ELF-1 (cell line): Measurements from ENCODE around the gene CALCB.

Experiments
- DNase-seq: peaks from one replicate; pipeline ENCODE4 v3.0.0-alpha.2; 2016; ENCODE audit warnings: low read depth, low spot score

CALCB gene

GRCh38 chr11:15074206-15075161 lies 1.1 kb downstream of the CALCB start:
- peak; percentile 97 for DNase-seq

GRCh38 chr11:15075162-15075526 lies 1.8 kb downstream of the CALCB start:
- DNase-seq, result no peak

DNA sequence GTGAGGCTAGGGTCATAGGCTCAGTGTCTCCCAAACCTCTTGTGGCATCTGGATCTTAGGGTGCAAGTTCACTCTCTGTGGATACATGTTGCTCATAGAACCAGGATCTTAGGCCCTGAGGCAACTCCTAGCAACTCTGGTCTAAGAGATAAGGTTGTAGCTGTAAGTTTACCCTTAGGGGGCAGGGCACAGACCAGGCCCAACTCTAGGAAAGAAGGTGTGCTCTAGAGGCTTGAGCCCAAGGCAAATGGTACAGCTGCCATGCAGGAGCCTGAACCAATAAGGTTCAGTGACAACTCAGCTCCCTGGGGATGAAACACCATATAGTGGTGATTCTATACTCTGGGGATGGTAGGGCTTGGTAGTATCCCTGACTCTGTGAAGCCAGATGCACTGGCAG lies 17.8 kb downstream of the CALCB start:
- no peak for DNase-seq

DNA sequence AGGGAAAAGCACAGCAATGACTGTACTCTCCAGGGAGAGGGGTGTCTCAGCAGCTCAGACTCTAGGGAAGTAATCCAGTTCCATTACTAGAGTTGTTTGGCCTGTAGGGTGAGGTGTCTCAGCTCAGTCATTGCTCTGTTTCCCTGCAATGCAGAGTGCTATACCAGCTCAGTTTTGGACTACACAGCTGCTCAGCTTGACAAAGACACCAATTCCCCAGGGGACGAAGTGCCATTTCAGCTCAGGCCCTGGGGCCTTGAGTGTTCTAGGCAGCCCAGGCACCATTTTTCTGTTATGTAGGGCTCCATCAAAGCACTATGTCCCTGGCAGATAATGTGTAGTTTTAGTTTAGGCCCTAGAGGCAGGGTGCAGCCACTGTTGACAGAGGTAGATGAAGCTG lies 18.2 kb downstream of the CALCB start:
- DNase-seq, result no peak

- no peak for DNase-seq
These were observed 20.0 kb downstream of the CALCB start for GRCh38 chr11:15093432-15093831.

- DNase-seq, result no peak
These were observed 22.4 kb downstream of the CALCB start for GRCh38 chr11:15095736-15096228.

- no peak for DNase-seq
These were observed 24.0 kb downstream of the CALCB start for GRCh38 chr11:15097411-15097810.

DNA sequence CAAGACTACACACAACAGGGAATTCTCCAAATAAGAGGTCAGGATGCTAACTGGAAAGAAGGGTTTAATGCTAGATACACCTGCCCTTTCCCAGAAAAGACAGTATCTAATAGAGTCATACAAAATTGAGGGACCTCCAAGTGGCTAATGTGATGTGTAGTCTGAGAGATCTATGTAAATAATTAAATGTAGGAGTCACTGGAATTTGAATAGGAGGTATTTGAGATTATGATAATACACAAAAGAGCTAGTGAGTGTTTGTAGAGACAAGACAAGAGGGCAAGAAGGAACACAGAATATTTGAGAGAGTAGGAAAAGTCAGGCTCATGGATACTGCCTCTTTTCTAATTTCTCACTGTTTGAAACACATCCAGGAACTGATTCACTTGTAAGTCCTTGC lies 25.9 kb downstream of the CALCB start:
- no peak for DNase-seq

GRCh38 chr11:15101072-15101709 lies 27.8 kb downstream of the CALCB start:
- DNase-seq, result peak; percentile 79

- DNase-seq, result no peak
These were observed 30.8 kb downstream of the CALCB start for GRCh38 chr11:15104166-15104565.

DNA sequence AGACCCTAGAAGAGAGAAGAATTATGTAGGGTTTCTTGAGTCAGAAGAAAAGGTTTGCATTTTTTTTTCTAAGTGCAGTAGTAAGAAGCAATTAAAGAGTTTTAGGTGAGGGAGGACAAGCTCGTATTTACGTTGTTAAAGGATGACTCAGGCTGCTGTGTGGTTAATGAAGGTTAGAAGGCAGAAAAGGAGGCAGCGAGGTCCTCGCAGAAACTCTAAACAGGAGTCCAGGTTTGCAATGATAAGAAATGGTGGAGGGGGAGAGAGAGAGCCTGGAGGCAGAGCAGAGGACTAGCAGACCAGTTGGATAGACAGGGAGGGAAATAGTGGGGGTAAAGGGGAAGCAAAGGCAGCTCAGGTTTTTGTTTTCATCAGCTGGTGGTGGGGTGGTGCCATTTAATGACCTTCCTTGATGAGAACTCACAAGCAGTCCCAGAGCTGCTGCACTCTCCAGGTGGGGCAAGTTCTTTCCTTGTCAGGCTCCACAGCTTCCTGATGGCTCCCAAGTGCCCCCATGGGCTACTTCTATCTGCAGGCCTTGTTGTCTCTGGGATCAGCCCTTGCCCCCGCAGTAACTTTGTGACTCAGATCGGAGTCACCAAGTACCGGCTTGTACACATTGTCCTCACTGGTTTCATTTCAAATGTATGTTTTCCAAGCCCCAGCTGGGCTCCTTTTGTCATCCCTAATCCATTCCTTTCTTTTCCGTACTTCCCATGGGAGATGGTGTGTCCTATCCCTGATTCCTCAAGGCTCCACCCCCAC lies 33.0 kb downstream of the CALCB start:
- no peak for DNase-seq

DNA sequence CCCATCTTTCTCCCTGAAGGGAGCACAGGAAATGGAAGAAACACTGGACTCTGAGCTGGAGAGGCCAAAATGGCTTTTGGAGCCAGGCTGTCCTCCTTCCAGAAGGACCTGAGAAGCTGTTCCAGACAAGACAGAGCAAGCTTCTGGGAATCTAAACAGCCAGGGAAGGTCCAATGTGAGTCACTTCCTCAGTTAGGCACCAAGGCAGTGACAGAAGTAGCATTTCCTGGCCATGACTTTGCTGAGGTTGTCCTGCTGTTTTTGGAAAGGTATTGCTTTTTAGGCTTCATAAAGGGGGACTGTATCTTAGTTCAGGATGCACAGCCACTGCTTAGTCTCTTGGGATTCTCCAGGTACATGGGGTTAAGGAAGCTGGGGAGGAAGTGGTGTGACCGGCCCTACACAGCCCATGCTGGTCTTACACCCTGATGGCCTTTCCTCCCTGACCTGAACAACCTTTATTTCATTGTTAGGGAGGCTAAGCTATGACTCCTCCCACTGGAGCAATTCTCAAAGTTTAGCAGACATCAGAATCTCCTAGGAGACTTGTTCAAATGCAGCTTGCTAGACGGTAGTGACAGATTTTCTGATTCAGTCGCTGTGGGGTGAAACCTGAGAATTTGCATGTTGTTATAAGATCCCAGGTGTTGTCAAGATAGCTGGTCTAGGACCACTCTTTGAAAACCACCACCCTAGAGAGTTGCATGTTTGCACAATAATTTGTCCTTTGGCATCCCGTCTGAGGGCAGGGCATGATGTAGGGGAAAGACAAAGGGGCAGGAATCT lies 34.5 kb downstream of the CALCB start:
- DNase-seq, result no peak

GRCh38 chr11:15108592-15109130 lies 35.3 kb downstream of the CALCB start:
- no peak for DNase-seq

DNA sequence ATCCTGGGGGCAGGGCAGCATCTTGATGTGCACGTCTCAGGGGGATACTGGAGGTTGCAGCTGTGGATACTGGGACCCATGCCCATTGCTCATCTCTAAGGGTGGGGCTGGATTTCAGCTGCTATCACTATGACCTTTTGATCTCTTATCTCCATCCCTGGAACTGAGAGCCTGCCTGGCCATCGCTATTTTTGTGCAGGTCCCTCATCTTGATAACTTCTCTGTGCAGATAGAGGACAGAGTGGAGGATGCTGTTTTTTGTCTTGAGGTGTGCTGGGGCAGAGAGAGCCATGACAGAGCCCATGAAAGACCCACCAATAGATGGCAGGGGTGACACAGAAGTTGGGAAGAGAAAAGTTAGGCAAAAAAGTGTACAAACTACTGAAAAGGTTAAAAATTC lies 36.2 kb downstream of the CALCB start:
- DNase-seq, result no peak

GRCh38 chr11:15111215-15111614 lies 37.8 kb downstream of the CALCB start:
- no peak for DNase-seq

DNA sequence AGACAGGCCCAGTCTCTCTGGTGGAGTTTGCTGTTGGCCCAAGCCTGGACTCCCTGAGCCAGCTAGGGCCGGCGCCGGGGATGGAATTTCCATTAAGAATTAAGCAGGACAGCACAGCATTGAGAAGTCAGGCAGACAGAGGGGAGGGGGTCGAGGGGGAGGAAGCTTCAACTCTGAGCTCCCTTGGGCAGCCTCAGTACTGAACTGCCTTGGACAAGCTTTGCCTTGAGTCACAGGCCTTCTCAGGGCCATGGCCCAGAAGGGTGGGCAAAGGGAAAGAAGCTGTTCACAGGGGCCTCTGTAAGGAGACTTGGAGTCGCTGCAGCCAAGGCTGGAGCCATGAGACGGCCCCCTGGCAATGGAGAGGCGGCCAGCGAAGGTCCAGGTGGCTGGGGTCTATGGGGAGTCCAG lies 38.7 kb downstream of the CALCB start:
- DNase-seq, result no peak

DNA sequence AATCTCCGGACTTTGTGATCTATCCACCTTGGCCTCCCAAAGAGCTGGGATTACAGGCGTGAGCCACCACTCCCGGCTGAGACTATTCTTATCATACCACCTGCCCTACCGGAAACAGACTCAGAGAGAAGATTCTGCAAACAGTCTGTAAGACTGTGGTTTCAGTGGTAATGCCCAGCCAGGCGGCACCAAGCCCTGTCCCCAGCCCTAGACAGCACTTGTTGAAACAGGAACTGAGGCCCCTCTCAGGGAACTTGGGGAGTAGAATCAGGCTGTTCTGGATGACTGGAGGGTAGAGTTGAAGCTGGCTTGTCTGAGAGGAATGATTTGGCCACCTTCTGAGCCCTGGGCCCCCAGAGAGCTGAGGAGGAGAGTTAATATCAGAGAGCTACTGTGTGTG lies 40.0 kb downstream of the CALCB start:
- DNase-seq, result no peak

DNA sequence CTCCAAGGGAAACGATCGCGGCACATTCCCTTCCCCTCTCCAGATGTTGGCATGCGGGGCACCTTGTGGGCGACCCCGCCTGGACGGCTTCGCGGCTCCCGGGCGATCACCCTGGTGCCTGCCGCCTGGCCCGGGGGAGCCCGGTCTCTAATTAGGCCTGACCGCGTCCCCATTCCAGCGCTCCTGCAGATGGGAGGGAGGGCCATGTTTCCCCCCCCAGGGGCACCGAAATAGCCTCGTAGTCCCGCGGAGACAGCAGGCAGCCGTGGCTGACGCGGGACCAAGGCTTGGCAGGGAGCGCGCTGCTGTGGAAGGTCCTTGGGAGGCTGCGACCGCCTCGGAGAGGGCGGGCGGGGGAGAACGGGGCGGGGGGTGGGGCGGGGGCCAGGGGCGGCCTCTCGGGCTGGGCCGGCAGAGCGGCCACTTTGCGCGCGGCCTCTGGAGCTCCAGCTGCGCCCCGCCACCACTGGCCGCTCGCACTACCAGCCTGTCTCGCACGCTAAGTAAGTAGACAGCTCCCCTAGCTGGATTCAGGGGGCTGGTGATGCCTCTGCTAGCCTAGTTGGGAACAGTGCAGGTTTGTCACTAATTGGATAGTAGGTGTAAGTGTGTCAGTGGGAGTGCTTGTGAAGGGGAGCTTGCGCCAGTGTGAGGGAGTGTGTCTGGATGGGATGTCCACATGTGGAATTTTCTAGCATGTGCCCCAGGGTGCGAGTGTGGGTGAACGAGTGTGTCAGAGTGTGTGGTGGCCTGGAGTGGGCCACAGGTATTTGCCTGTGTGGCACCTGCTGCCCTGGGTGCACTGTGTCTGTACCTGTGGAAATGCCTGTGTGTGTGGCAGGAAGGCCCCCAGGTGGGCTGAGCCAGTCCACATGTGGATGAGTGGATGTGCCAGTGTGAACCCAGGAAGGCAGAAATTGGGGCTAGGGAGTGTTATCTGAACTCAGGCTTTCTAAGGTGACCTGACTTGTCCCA lies 41.4 kb downstream of the CALCB start, which contains the start of gene INSC:
TSS of gene INSC (plus strand) at position 423 of the 975 bp plus-strand sequence. CDS start 34,252 bp downstream, outside the sequence.
- peak; percentile 18 for DNase-seq

DNA sequence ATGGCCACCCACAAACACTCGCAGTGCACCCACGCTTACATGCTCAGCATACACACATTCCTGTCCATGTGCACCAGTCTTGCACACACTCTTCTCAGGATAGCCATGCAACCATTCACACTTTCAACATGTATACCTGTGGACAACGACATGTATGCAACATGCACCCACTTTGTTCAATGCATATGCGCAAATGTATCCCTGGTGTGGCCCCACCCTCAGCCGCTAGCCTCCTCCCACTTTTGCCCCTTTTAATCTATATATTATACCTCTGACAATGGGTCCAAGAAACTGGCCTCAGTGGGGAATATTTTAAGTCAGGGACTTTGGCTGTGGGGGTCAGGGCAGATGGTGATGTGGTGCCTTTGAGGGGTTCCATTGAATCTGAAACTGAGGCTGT lies 42.3 kb downstream of the CALCB start:
- no peak for DNase-seq

GRCh38 chr11:15117751-15118150 lies 44.4 kb downstream of the CALCB start:
- no peak for DNase-seq
